SK-N-SH (cell line): ENCODE measurements around the gene PALM3. TPM values are rescaled to one million over a fixed set of nuclear protein-coding genes. Genes with fewer than 3 reads are reported as not detected.
"Not testable (repeated sequence)": the region's sequence is repeated elsewhere in the genome, so short reads cannot be mapped to it uniquely, and the experiment has no call there.

Experiments used
- CTCF ChIA-PET: fragments of 300-600, 350-600 bp; formaldehyde crosslinking; extraction: SDS; loops from one replicate; lab custom pipeline; 2021; lab: Yijun Ruan, JAX
- POLR2A ChIA-PET: fragments of 350-600 bp; sonication (Branson Sonifier 250); formaldehyde crosslinking; extraction: SDS; loops from one replicate; lab custom pipeline; 2020; ENCODE audit warnings: antibody characterized with exemption, inconsistent platforms; lab: Yijun Ruan, JAX
- DNase-seq: peaks from one replicate; pipeline ENCODE4 v3.0.0; 2012
- H2AFZ ChIP-seq: fragments of 200-600 bp; sonication (generic); 2 replicates; pipeline ENCODE4 v1.8.1; 2016; ENCODE audit warnings: antibody characterized with exemption, mild to moderate bottlenecking, low read depth
- H3F3A ChIP-seq: fragments of 200-600 bp; sonication (generic); replicated peaks from 2 replicates; pipeline ENCODE3; 2016; ENCODE audit warnings: antibody characterized with exemption, mild to moderate bottlenecking; ENCODE audit not compliant: insufficient read depth
- H3K27ac ChIP-seq, 2 experiments: fragments of 200-500 bp in 1 of 2; fragments of 200-600 bp in 1 of 2; sonication (Bioruptor generic) in 1 of 2; sonication (generic), shearing (Covaris generic) in 1 of 2; 2 replicates each; pipeline versions ENCODE4 v1.5.1 to v1.6.1; 2014 to 2016; ENCODE audit warnings: low read depth in 2 of 2, inconsistent platforms in 1 of 2, low read length in 1 of 2, mild to moderate bottlenecking in 1 of 2, mixed read lengths in 1 of 2
- H3K27me3 ChIP-seq: fragments of 200-600 bp; sonication (generic), shearing (Covaris generic); 2 replicates; pipeline ENCODE4 v1.6.1; 2016; ENCODE audit warnings: mixed run types; ENCODE audit not compliant: insufficient read depth
- H3K36me3 ChIP-seq, 2 experiments: fragments of 200-500 bp in 1 of 2; fragments of 200-600 bp in 1 of 2; sonication (Bioruptor generic) in 1 of 2; sonication (generic) in 1 of 2; replicated peaks in 1 of 2; 2 replicates each; pipeline versions ENCODE3 to v1.5.1; 2014 to 2016; ENCODE audit warnings: low read length in 1 of 2, mild to moderate bottlenecking in 1 of 2; ENCODE audit not compliant: insufficient read depth in 2 of 2, control insufficient read depth in 1 of 2
- H3K4me1 ChIP-seq, 2 experiments: fragments of 200-500 bp in 1 of 2; fragments of 200-600 bp in 1 of 2; sonication (Bioruptor generic) in 1 of 2; sonication (generic), shearing (Covaris generic) in 1 of 2; 2 replicates each; pipeline versions ENCODE4 v1.5.1 to v1.6.1; 2014 to 2016; ENCODE audit warnings: low read depth in 1 of 2, low read length in 1 of 2, mixed run types in 1 of 2; ENCODE audit not compliant: insufficient read depth in 2 of 2, control insufficient read depth in 1 of 2
- H3K4me2 ChIP-seq: fragments of 200-600 bp; sonication (generic), shearing (Covaris generic); 2 replicates; pipeline ENCODE4 v1.6.1; 2017; ENCODE audit warnings: mixed run types
- H3K4me3 ChIP-seq, 2 experiments: fragments of 200-500 bp in 1 of 2; fragments of 200-600 bp in 1 of 2; sonication (Bioruptor generic) in 1 of 2; sonication (generic), shearing (Covaris generic) in 1 of 2; 2 replicates each; pipeline versions ENCODE4 v1.5.1 to v1.8.1; 2014 to 2016; ENCODE audit warnings: low read depth in 2 of 2, inconsistent platforms in 1 of 2, low read length in 1 of 2, mild to moderate bottlenecking in 1 of 2, mixed read lengths in 1 of 2, moderate library complexity in 1 of 2
- H3K79me2 ChIP-seq: fragments of 200-600 bp; sonication (generic); 2 replicates; pipeline ENCODE4 v1.8.1; 2017; ENCODE audit warnings: mild to moderate bottlenecking; ENCODE audit not compliant: insufficient read depth
- H3K9ac ChIP-seq: fragments of 200-600 bp; sonication (generic); 2 replicates; pipeline ENCODE4 v1.6.1; 2017; ENCODE audit warnings: mixed run types
- H3K9me2 ChIP-seq: fragments of 200-600 bp; sonication (generic); 2 replicates; pipeline ENCODE4 v1.6.1; 2017; ENCODE audit warnings: mixed run types
- H3K9me3 ChIP-seq: fragments of 200-600 bp; sonication (generic); 2 replicates; pipeline ENCODE4 v1.6.1; 2017; ENCODE audit warnings: mixed run types, mild to moderate bottlenecking, moderate library complexity
- H4K20me1 ChIP-seq: fragments of 200-600 bp; sonication (generic); 2 replicates; pipeline ENCODE4 v1.6.1; 2017; ENCODE audit warnings: mild to moderate bottlenecking, mixed run types; ENCODE audit not compliant: insufficient read depth
- CHD2 ChIP-seq: fragments of 150-350 bp; IDR thresholded peaks from 2 replicates; pipeline ENCODE4 v1.6.1; 2018; ENCODE audit warnings: low read length; ENCODE audit not compliant: partially characterized antibody
- CTCF ChIP-seq: fragments of 200-600 bp; sonication (generic); IDR thresholded peaks from 2 replicates; pipeline ENCODE4 v1.6.1; 2017; ENCODE audit warnings: antibody characterized with exemption, mild to moderate bottlenecking, moderate library complexity
- ELF1 ChIP-seq: IDR thresholded peaks from 2 replicates; pipeline ENCODE4 v1.4.0; 2012
- EP300 ChIP-seq, 2 experiments: IDR thresholded peaks; 2 replicates each; pipeline versions ENCODE4 v1.4.0 to v1.6.1; 2012; ENCODE audit warnings: borderline replicate concordance in 1 of 2, low read depth in 1 of 2, low read length in 1 of 2
- EZH2phosphoT487 ChIP-seq: fragments of 200-600 bp; sonication (generic); IDR thresholded peaks from 2 replicates; pipeline ENCODE4 v1.6.1; 2017; ENCODE audit warnings: low read depth, mixed run types, mild to moderate bottlenecking, antibody characterized with exemption, moderate library complexity, borderline replicate concordance
- FOSL2 ChIP-seq: IDR thresholded peaks from 2 replicates; pipeline ENCODE4 v1.4.0; 2012; ENCODE audit warnings: low read depth, mild to moderate bottlenecking, moderate library complexity, borderline replicate concordance
- FOXM1 ChIP-seq: IDR thresholded peaks from 2 replicates; pipeline ENCODE4 v1.4.0; 2012; ENCODE audit warnings: low read depth, mild to moderate bottlenecking
- GABPA ChIP-seq: IDR thresholded peaks from 2 replicates; pipeline ENCODE4 v1.4.0; 2012; ENCODE audit warnings: low read depth, mild to moderate bottlenecking
- GATA2 ChIP-seq: sonication (generic); formaldehyde crosslinking; IDR thresholded peaks from 2 replicates; pipeline ENCODE4 v1.5.0; 2020; ENCODE audit warnings: mild to moderate bottlenecking, missing genetic modification reagents
- MXI1 ChIP-seq: IDR thresholded peaks from 2 replicates; pipeline ENCODE4 v1.6.1; 2012; ENCODE audit warnings: mild to moderate bottlenecking, low read depth, low read length, improper control_type of control experiment
- NRF1 ChIP-seq: IDR thresholded peaks from 2 replicates; pipeline ENCODE4 v1.6.1; 2012; ENCODE audit warnings: low read depth, mild to moderate bottlenecking, low read length
- RAD21 ChIP-seq: IDR thresholded peaks from 2 replicates; pipeline ENCODE4 v1.6.1; 2012; ENCODE audit warnings: mild to moderate bottlenecking, low read length
- RFX5 ChIP-seq: IDR thresholded peaks from 2 replicates; pipeline ENCODE4 v1.6.1; 2012; ENCODE audit warnings: mild to moderate bottlenecking, improper control_type of control experiment, low read length
- RXRA ChIP-seq: IDR thresholded peaks from 2 replicates; pipeline ENCODE4 v1.4.0; 2012; ENCODE audit warnings: low read depth, mild to moderate bottlenecking, borderline replicate concordance
- TAF1 ChIP-seq: IDR thresholded peaks from 2 replicates; pipeline ENCODE4 v1.6.1; 2012; ENCODE audit warnings: low read depth, mild to moderate bottlenecking, low read length, moderate library complexity, borderline replicate concordance
- TCF12 ChIP-seq: IDR thresholded peaks from 2 replicates; pipeline ENCODE4 v1.4.0; 2012
- TEAD4 ChIP-seq: IDR thresholded peaks from 2 replicates; pipeline ENCODE4 v1.4.0; 2012; ENCODE audit warnings: mild to moderate bottlenecking, borderline replicate concordance; ENCODE audit not compliant: insufficient read depth
- WGBS: methylation state at CpG from one replicate; pipeline ENCODE4 v1.1.6; 2017; ENCODE audit warnings: low lambda C conversion rate; 5-methylcytosine and 5-hydroxymethylcytosine counted together
- polyA plus RNA-seq, 3 experiments: library from polyadenylated mRNA; depleted of rRNA; stranded (reverse); fragments of >200 nt; gene quantifications; 2 replicates each; pipeline ENCODE4 v1.2.3, GENCODE V29; 2012
- TF ChIP-seq, protein P1 (sequence below): IDR thresholded peaks from 2 replicates; pipeline ENCODE4; 2012
- TF ChIP-seq, protein P2 (sequence below): IDR thresholded peaks from 2 replicates; pipeline ENCODE4 v1.4.0; 2012; ENCODE audit warnings: low read depth, borderline replicate concordance

Gene PALM3
- polyA plus RNA-seq, 1 of the 3 experiments (the other 2 are of a cell fraction), result 5.5 TPM

DNA sequence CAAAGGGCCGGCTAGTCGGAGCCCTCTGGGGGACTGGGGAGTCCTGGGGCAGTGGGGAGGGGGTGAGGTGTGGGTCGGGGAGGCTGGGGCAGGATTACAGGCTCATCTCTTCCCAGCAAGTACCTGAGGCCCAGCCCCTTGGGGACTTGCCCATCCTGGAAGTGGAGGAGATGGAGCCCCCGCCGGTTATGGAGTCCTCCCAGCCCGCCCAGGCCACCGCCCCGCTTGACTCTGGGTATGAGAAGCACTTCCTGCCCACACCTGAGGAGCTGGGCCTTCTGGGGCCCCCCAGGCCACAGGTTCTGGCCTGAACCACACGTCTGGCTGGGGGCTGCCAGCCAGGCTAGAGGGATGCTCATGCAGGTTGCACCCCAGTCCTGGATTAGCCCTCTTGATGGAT, 9.9 kb downstream of the PALM3 start:
- no peaks in the 10 kb centered on the region for H3K9me3 ChIP-seq
- no peak overlapping the region for H3K9ac ChIP-seq
- H3K36me3 ChIP-seq, result no peaks in the 10 kb centered on the region
- no peaks in the 10 kb centered on the region for H4K20me1 ChIP-seq
- 70% methylated on average over 4 of the region's 9 CpGs for WGBS
- ChIA-PET CTCF (interaction anchor here (1.1 to 3.0 kb wide), 6 partner anchors 9 to 171 kb away, joined by 3 to 15 read pairs (median 5); partner anchors contain the start of gene MISP3), POLR2A (no interaction called here)
- no peaks in the 10 kb centered on the region for H3K27me3 ChIP-seq
- H3K27ac ChIP-seq, result no peak overlapping the region
- no peaks in the 10 kb centered on the region for H3K79me2 ChIP-seq
- no peak overlapping the region for H2AFZ ChIP-seq
- H3K4me3 ChIP-seq, result no peak overlapping the region
- H3K4me1 ChIP-seq, result no peaks in the 10 kb centered on the region; a peak in 1 of 4 replicates
- no peaks in the 10 kb centered on the region for H3K9me2 ChIP-seq
- TF ChIP-seq, protein P1, sequence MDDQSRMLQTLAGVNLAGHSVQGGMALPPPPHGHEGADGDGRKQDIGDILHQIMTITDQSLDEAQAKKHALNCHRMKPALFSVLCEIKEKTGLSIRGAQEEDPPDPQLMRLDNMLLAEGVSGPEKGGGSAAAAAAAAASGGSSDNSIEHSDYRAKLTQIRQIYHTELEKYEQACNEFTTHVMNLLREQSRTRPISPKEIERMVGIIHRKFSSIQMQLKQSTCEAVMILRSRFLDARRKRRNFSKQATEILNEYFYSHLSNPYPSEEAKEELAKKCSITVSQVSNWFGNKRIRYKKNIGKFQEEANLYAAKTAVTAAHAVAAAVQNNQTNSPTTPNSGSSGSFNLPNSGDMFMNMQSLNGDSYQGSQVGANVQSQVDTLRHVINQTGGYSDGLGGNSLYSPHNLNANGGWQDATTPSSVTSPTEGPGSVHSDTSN, result no peak
- TF ChIP-seq ELF1, result no peak
- TF ChIP-seq RFX5, result no peak
- no peak for TF ChIP-seq TEAD4
- peaks cover 8% of the 10 kb centered on the region for H3F3A ChIP-seq
- no peak overlapping the region for H3K4me2 ChIP-seq
- DNase-seq, result peak; percentile 11

GRCh38 chr19:14050961-14051360, 10.9 kb downstream of the PALM3 start:
- H3K9me3 ChIP-seq, DNase-seq, H3F3A ChIP-seq, H3K9me2 ChIP-seq, H3K4me2 ChIP-seq, H2AFZ ChIP-seq, H3K4me1 ChIP-seq, H3K9ac ChIP-seq, H3K36me3 ChIP-seq, H3K4me3 ChIP-seq, H3K27me3 ChIP-seq, H4K20me1 ChIP-seq, POLR2A ChIA-PET, H3K27ac ChIP-seq, H3K79me2 ChIP-seq: not testable (repeated sequence)
- CTCF ChIA-PET, result interaction anchor here (1.2 to 4.5 kb wide), 5 partner anchors 8 to 24 kb away, joined by 4 to 34 read pairs (median 5); no protein-coding TSS in a partner anchor
- WGBS, result 94% methylated on average over 11 of the region's 11 CpGs

GRCh38 chr19:14050512-14050911, 11.4 kb downstream of the PALM3 start:
- Histone ChIP-seq H3F3A (no peaks in the 10 kb centered on the region), H3K27me3 (no peaks in the 10 kb centered on the region), H4K20me1 (no peaks in the 10 kb centered on the region), H3K9ac (no peak overlapping the region), H3K4me1 (no peaks in the 10 kb centered on the region), H2AFZ (no peak overlapping the region), H3K79me2 (no peaks in the 10 kb centered on the region), H3K9me2 (no peaks in the 10 kb centered on the region), H3K36me3 (no peaks in the 10 kb centered on the region), H3K9me3 (no peaks in the 10 kb centered on the region), H3K27ac (no peak overlapping the region), H3K4me3 (no peak overlapping the region), H3K4me2 (no peak overlapping the region)
- ChIA-PET POLR2A (interaction anchor here (0.7 kb wide), 1 partner anchor 27 kb away, joined by 6 read pairs; no protein-coding TSS in a partner anchor), CTCF (interaction anchor here (1.2 to 4.5 kb wide), 4 partner anchors 9 to 25 kb away, joined by 4 to 34 read pairs (median 4); no protein-coding TSS in a partner anchor)
- DNase-seq, result no peak
- 96% methylated on average over 4 of the region's 4 CpGs for WGBS
- TF ChIP-seq NRF1 (no peak), GATA2 (no peak), FOXM1 (no peak), EP300 (IDR thresholded peaks at IDR 0.05; ENCODE audit: borderline replicate concordance in 1 of 2, low read depth in 1 of 2, low read length in 1 of 2) (no peak), FOSL2 (no peak), GABPA (no peak), EZH2phosphoT487 (no peak), TAF1 (no peak), ELF1 (no peak), MXI1 (no peak), TCF12 (no peak), RXRA (no peak), CTCF (no peak), CHD2 (no peak), RAD21 (no peak)
- TF ChIP-seq, protein P2, sequence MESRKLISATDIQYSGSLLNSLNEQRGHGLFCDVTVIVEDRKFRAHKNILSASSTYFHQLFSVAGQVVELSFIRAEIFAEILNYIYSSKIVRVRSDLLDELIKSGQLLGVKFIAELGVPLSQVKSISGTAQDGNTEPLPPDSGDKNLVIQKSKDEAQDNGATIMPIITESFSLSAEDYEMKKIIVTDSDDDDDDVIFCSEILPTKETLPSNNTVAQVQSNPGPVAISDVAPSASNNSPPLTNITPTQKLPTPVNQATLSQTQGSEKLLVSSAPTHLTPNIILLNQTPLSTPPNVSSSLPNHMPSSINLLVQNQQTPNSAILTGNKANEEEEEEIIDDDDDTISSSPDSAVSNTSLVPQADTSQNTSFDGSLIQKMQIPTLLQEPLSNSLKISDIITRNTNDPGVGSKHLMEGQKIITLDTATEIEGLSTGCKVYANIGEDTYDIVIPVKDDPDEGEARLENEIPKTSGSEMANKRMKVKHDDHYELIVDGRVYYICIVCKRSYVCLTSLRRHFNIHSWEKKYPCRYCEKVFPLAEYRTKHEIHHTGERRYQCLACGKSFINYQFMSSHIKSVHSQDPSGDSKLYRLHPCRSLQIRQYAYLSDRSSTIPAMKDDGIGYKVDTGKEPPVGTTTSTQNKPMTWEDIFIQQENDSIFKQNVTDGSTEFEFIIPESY, result no peak
